ENCODE measurements around the gene HSPA1B. TPM values are rescaled to one million over a fixed set of nuclear protein-coding genes. Genes with fewer than 3 reads are reported as not detected.
"Not testable (repeated sequence)": the region's sequence is repeated elsewhere in the genome, so short reads cannot be mapped to it uniquely, and the experiment has no call there.

Gene HSPA1B
- total and polyA plus RNA-seq, 7 donors: 19.4 to 721 (median 199) TPM

GRCh38 chr6:31834367-31835250 is 7.1 kb downstream of the HSPA1B start:
- Histone ChIP-seq H3K4me3 (peak overlapping the region; percentile 86), H3K36me3 (ENCODE audit: insufficient read depth in 1 of 2, low read depth in 1 of 2) (peaks cover 10 to 35% of the 10 kb centered on the region in 2 donors), H3K27ac (peak overlapping the region; percentile 90), H3K9me3 (no peaks in the 10 kb centered on the region), H3K4me1 (peaks cover 46% of the 10 kb centered on the region), H3K27me3 (ENCODE audit: insufficient read depth in 3 of 3, low read length in 2 of 3) (no peaks in the 10 kb centered on the region)
- TF ChIP-seq CTCF (IDR thresholded peaks at IDR 0.05): no peak
- WGBS, 3 donors: 0 to 1% (median 0%) methylated on average over 59 of the region's 59 CpGs
- intact Hi-C loops (cut with DNase I): loop anchor here (2.0 to 10.0 kb wide), 6 partner anchors 28 to 290 kb away; partner anchors contain the start of genes ATP6V1G2 (in 1 of the 2), DDX39B (in 1 of the 2), EHMT2 (in 1 of the 2) and LY6G5C (in 1 of the 2)
- peak; percentile 89 to 94 for DNase-seq
- ATAC-seq: peak; percentile 85 to 89 (median 86)

- intact Hi-C loops (cut with DNase I): loop anchor here in 1 of 2 donors (2.0 to 10.0 kb wide), 2 partner anchors 27 to 291 kb away; partner anchors contain the start of genes ATP6V1G2, DDX39B, NEU1 and NFKBIL1
- WGBS, 3 donors: 15 to 17% (median 15%) methylated on average over 14 of the region's 14 CpGs
- H3K4me1 ChIP-seq: peaks cover 42% of the 10 kb centered on the region
- no peak for DNase-seq
- no peak for TF ChIP-seq CTCF (IDR thresholded peaks at IDR 0.05)
- H3K27me3 ChIP-seq (ENCODE audit: insufficient read depth in 3 of 3, low read length in 2 of 3): no peaks in the 10 kb centered on the region
- no peak for ATAC-seq
- peak overlapping the region; percentile 86 for H3K4me3 ChIP-seq
- peaks cover 10 to 50% of the 10 kb centered on the region in 2 donors for H3K36me3 ChIP-seq (ENCODE audit: insufficient read depth in 1 of 2, low read depth in 1 of 2)
- H3K9me3 ChIP-seq: no peaks in the 10 kb centered on the region
- peak overlapping the region; percentile 90 for H3K27ac ChIP-seq
Observed at GRCh38 chr6:31836047-31836473, 8.5 kb downstream of the HSPA1B start.

GRCh38 chr6:31836474-31837368 is 9.2 kb downstream of the HSPA1B start:
- Histone ChIP-seq H3K27ac (peak overlapping the region; percentile 90), H3K36me3 (ENCODE audit: insufficient read depth in 1 of 2, low read depth in 1 of 2) (peaks cover 10 to 55% of the 10 kb centered on the region in 2 donors), H3K4me1 (peaks cover 36% of the 10 kb centered on the region), H3K9me3 (no peaks in the 10 kb centered on the region), H3K4me3 (peak overlapping the region; percentile 86), H3K27me3 (ENCODE audit: insufficient read depth in 3 of 3, low read length in 2 of 3) (no peaks in the 10 kb centered on the region)
- TF ChIP-seq CTCF (IDR thresholded peaks at IDR 0.05): no peak
- no peak for DNase-seq
- WGBS, 3 donors: 23 to 29% (median 28%) methylated on average over 12 of the region's 12 CpGs
- intact Hi-C loops (cut with DNase I): loop anchor here in 1 of 2 donors (2.0 to 10.0 kb wide), 2 partner anchors 26 to 292 kb away; partner anchors contain the start of genes ATP6V1G2, DDX39B, NEU1 and NFKBIL1
- peak; percentile 20 to 50 (median 34) for ATAC-seq

- DNase-seq (no peak), ATAC-seq (peak in 1 of 4 donors; percentile 11)
- Histone ChIP-seq H3K9me3 (no peaks in the 10 kb centered on the region), H3K4me3 (peak overlapping the region; percentile 86), H3K4me1 (peaks cover 36% of the 10 kb centered on the region), H3K36me3 (ENCODE audit: insufficient read depth in 1 of 2, low read depth in 1 of 2) (peaks cover 10 to 55% of the 10 kb centered on the region in 2 donors), H3K27me3 (ENCODE audit: insufficient read depth in 3 of 3, low read length in 2 of 3) (no peaks in the 10 kb centered on the region), H3K27ac (peak overlapping the region; percentile 90)
- whole genome bisulfite sequencing, 3 donors: 21 to 35% (median 26%) methylated on average over 1 of the region's 1 CpG
- intact Hi-C loops (cut with DNase I): loop anchor here in 1 of 2 donors (2.0 to 10.0 kb wide), 2 partner anchors 25 to 293 kb away; partner anchors contain the start of genes ATP6V1G2, DDX39B, NEU1 and NFKBIL1
- no peak for TF ChIP-seq CTCF (IDR thresholded peaks at IDR 0.05)
Observed at GRCh38 chr6:31837369-31838113, 10.0 kb downstream of the HSPA1B start.

GRCh38 chr6:31838114-31838553 is 10.6 kb downstream of the HSPA1B start:
- peaks cover 36% of the 10 kb centered on the region for H3K4me1 ChIP-seq
- H3K36me3 ChIP-seq (ENCODE audit: insufficient read depth in 1 of 2, low read depth in 1 of 2): peaks cover 10 to 55% of the 10 kb centered on the region in 2 donors
- H3K27me3 ChIP-seq (ENCODE audit: insufficient read depth in 3 of 3, low read length in 2 of 3); H3K9me3 ChIP-seq; DNase-seq; ATAC-seq: not testable (repeated sequence)
- intact Hi-C loops (cut with DNase I): loop anchor here in 1 of 2 donors (10.0 kb wide), 1 partner anchor 293 kb away; the partner anchor contains the start of genes ATP6V1G2, DDX39B and NFKBIL1
- peak overlapping the region; percentile 50 for H3K27ac ChIP-seq
- peak overlapping the region; percentile 86 for H3K4me3 ChIP-seq
- WGBS, 3 donors: 72 to 87% (median 76%) methylated on average over 9 of the region's 9 CpGs

All from psoas muscle (tissue), 8 donors.